HepG2 (cell line): ENCODE results near the gene ATE1. TPM values are rescaled to one million over a fixed set of nuclear protein-coding genes. Genes with fewer than 3 reads are reported as not detected.
A peak's percentile ranks its signal among the peaks of the same experiment; 100 is the strongest.

Experiments used
- HOXD1 ChIP-seq: sonication (generic); formaldehyde crosslinking; IDR thresholded peaks from 2 replicates; pipeline ENCODE4 v1.5.0; 2020; ENCODE audit warnings: missing genetic modification reagents
- MBNL3 ChIP-seq: fragments of 250-450 bp; sonication (Bioruptor Pico); conservative IDR thresholded peaks from 2 replicates; pipeline ENCODE4 v1.8.0; 2022; ENCODE audit warnings: mild to moderate bottlenecking, inconsistent platforms
- MIER3 ChIP-seq: IDR thresholded peaks from 2 replicates; pipeline ENCODE4 v1.6.1; 2016; ENCODE audit warnings: missing compliant biosample characterization, borderline replicate concordance
- NCOA2 ChIP-seq: sonication (generic); formaldehyde crosslinking; IDR thresholded peaks from 2 replicates; pipeline ENCODE4 v1.8.0; 2022; ENCODE audit warnings: inconsistent platforms
- PHF20 ChIP-seq: sonication (generic); formaldehyde crosslinking; IDR thresholded peaks from 2 replicates; pipeline ENCODE4 v1.5.0; 2020; ENCODE audit warnings: mild to moderate bottlenecking, missing genetic modification reagents
- POGZ ChIP-seq: sonication (generic); formaldehyde crosslinking; IDR thresholded peaks from 2 replicates; pipeline ENCODE4 v1.4.0; 2020; ENCODE audit warnings: mild to moderate bottlenecking, missing genetic modification reagents
- SATB2 ChIP-seq: sonication (generic); formaldehyde crosslinking; IDR thresholded peaks from 2 replicates; pipeline ENCODE4 v1.5.0; 2020; ENCODE audit warnings: missing genetic modification reagents
- STAT5B ChIP-seq: sonication (generic); formaldehyde crosslinking; IDR thresholded peaks from 2 replicates; pipeline ENCODE4 v1.4.0; 2020; ENCODE audit warnings: missing genetic modification reagents
- TEAD2 ChIP-seq: sonication (generic); formaldehyde crosslinking; IDR thresholded peaks from 2 replicates; pipeline ENCODE4 v1.9.0; 2021; ENCODE audit warnings: missing genetic modification reagents
- ZNF225 ChIP-seq: sonication (generic); formaldehyde crosslinking; IDR thresholded peaks from 2 replicates; pipeline ENCODE4 v1.4.0; 2020; ENCODE audit warnings: mild to moderate bottlenecking, missing genetic modification reagents
- ZNF354B ChIP-seq: sonication (generic); formaldehyde crosslinking; IDR thresholded peaks from 2 replicates; pipeline ENCODE4 v1.8.0; 2022; ENCODE audit warnings: mild to moderate bottlenecking, missing genetic modification reagents
- ZNF430 ChIP-seq: sonication (generic); formaldehyde crosslinking; IDR thresholded peaks from 2 replicates; pipeline ENCODE4 v1.9.0; 2021; ENCODE audit warnings: mild to moderate bottlenecking, missing genetic modification reagents
- ZNF530 ChIP-seq: sonication (generic); formaldehyde crosslinking; IDR thresholded peaks from 2 replicates; pipeline ENCODE4 v1.5.0; 2020; ENCODE audit warnings: low read depth, mild to moderate bottlenecking, missing genetic modification reagents
- ZNF547 ChIP-seq: sonication (generic); formaldehyde crosslinking; IDR thresholded peaks from 2 replicates; pipeline ENCODE4 v1.5.1; 2020; ENCODE audit warnings: mild to moderate bottlenecking, missing genetic modification reagents
- ZNF549 ChIP-seq: sonication (generic); formaldehyde crosslinking; IDR thresholded peaks from 2 replicates; pipeline ENCODE4 v1.5.0; 2020; ENCODE audit warnings: missing genetic modification reagents
- ZNF550 ChIP-seq: sonication (generic); formaldehyde crosslinking; IDR thresholded peaks from 2 replicates; pipeline ENCODE4 v1.4.0; 2020; ENCODE audit warnings: mild to moderate bottlenecking, missing genetic modification reagents, borderline replicate concordance
- polyA plus RNA-seq, 8 experiments: library from polyadenylated mRNA; depleted of rRNA in 3 of 8; stranded (reverse) in 7 of 8; unstranded in 1 of 8; fragments of >200 nt; fragmentation: Illumina TruSeq in 4 of 8; extraction: Trizol in 4 of 8; gene quantifications; 2 replicates each; pipeline versions ENCODE4 v1.2.1 to v1.2.3, GENCODE V29; 2011 to 2016; ENCODE audit warnings: low read depth in 4 of 8, missing spikeins in 1 of 8, mixed read lengths in 1 of 8; ENCODE audit not compliant: insufficient read depth in 1 of 8
- total RNA-seq, 5 experiments: library from RNA; depleted of rRNA; stranded (reverse); fragments of >200 nt; fragmentation: Illumina TruSeq; extraction: Trizol; gene quantifications; 2 replicates each; pipeline ENCODE4 v1.2.3, GENCODE V29; 2016; ENCODE audit warnings: low read depth in 1 of 5
- TF ChIP-seq, protein P1 (sequence below): sonication (generic); formaldehyde crosslinking; conservative IDR thresholded peaks from 2 replicates; pipeline ENCODE4 v1.4.0; 2020; ENCODE audit warnings: missing genetic modification reagents
- TF ChIP-seq, protein P2 (sequence below): fragments of 450-650 bp; IDR thresholded peaks from 2 replicates; pipeline ENCODE4 v1.6.1; 2017; ENCODE audit warnings: mild to moderate bottlenecking
- TF ChIP-seq, protein P3 (sequence below): sonication (generic); formaldehyde crosslinking; IDR thresholded peaks from 2 replicates; pipeline ENCODE4 v1.8.0; 2022; ENCODE audit warnings: mild to moderate bottlenecking, missing genetic modification reagents, moderate library complexity
- TF ChIP-seq, protein P4 (sequence below): sonication (generic); formaldehyde crosslinking; IDR thresholded peaks from 2 replicates; pipeline ENCODE4 v1.8.1; 2022; ENCODE audit warnings: mild to moderate bottlenecking, missing genetic modification reagents
- TF ChIP-seq, protein P5 (sequence below): sonication (generic); formaldehyde crosslinking; IDR thresholded peaks from 2 replicates; pipeline ENCODE4 v1.4.0; 2020; ENCODE audit warnings: missing genetic modification reagents, mild to moderate bottlenecking, borderline replicate concordance

The ATE1 gene
- total and polyA plus RNA-seq, 2 of the 13 experiments (the other 11 are each of a cell fraction or from before 2014, with no cell fraction given), result 17.5 to 42.2 TPM

DNA sequence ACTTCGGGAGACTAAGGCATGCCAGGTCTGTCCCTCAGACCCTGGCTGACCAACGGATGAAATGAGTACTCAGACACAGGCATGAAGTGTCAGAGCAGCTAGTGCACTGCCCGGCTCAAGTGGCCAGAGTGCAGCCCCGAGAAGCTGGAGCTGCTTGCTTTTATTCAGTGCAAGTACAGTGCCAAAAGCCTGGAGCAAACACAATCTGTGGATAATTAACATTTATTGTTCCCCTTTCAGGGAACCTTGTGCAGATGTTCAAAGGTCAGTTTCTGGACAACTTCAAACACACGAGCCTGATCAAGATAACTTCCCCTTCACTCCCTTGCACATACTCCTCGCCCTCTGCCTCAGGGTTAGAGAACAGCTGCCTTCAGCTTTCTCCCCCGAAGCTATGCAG is 7.9 kb upstream of the ATE1 start (continued):
- no peak for TF ChIP-seq ZNF354B (CRISPR knock-in tag)
- TF ChIP-seq, protein P1, sequence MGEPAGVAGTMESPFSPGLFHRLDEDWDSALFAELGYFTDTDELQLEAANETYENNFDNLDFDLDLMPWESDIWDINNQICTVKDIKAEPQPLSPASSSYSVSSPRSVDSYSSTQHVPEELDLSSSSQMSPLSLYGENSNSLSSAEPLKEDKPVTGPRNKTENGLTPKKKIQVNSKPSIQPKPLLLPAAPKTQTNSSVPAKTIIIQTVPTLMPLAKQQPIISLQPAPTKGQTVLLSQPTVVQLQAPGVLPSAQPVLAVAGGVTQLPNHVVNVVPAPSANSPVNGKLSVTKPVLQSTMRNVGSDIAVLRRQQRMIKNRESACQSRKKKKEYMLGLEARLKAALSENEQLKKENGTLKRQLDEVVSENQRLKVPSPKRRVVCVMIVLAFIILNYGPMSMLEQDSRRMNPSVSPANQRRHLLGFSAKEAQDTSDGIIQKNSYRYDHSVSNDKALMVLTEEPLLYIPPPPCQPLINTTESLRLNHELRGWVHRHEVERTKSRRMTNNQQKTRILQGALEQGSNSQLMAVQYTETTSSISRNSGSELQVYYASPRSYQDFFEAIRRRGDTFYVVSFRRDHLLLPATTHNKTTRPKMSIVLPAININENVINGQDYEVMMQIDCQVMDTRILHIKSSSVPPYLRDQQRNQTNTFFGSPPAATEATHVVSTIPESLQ (CRISPR knock-in tag), result no peak
- TF ChIP-seq, protein P2, sequence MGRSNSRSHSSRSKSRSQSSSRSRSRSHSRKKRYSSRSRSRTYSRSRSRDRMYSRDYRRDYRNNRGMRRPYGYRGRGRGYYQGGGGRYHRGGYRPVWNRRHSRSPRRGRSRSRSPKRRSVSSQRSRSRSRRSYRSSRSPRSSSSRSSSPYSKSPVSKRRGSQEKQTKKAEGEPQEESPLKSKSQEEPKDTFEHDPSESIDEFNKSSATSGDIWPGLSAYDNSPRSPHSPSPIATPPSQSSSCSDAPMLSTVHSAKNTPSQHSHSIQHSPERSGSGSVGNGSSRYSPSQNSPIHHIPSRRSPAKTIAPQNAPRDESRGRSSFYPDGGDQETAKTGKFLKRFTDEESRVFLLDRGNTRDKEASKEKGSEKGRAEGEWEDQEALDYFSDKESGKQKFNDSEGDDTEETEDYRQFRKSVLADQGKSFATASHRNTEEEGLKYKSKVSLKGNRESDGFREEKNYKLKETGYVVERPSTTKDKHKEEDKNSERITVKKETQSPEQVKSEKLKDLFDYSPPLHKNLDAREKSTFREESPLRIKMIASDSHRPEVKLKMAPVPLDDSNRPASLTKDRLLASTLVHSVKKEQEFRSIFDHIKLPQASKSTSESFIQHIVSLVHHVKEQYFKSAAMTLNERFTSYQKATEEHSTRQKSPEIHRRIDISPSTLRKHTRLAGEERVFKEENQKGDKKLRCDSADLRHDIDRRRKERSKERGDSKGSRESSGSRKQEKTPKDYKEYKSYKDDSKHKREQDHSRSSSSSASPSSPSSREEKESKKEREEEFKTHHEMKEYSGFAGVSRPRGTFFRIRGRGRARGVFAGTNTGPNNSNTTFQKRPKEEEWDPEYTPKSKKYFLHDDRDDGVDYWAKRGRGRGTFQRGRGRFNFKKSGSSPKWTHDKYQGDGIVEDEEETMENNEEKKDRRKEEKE, result no peak
- peak; percentile 26; the same call in 1 of the 2 replicates for TF ChIP-seq HOXD1 (CRISPR knock-in tag)
- TF ChIP-seq ZNF225 (CRISPR knock-in tag), result no peak
- TF ChIP-seq, protein P3, sequence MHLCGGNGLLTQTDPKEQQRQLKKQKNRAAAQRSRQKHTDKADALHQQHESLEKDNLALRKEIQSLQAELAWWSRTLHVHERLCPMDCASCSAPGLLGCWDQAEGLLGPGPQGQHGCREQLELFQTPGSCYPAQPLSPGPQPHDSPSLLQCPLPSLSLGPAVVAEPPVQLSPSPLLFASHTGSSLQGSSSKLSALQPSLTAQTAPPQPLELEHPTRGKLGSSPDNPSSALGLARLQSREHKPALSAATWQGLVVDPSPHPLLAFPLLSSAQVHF, result no peak
- TF ChIP-seq ZNF530 (CRISPR knock-in tag), result no peak
- TF ChIP-seq NCOA2, result peak; percentile 68; the same call in 1 of the 2 replicates
- TF ChIP-seq MBNL3, result no peak
- TF ChIP-seq, protein P4, sequence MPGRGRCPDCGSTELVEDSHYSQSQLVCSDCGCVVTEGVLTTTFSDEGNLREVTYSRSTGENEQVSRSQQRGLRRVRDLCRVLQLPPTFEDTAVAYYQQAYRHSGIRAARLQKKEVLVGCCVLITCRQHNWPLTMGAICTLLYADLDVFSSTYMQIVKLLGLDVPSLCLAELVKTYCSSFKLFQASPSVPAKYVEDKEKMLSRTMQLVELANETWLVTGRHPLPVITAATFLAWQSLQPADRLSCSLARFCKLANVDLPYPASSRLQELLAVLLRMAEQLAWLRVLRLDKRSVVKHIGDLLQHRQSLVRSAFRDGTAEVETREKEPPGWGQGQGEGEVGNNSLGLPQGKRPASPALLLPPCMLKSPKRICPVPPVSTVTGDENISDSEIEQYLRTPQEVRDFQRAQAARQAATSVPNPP (CRISPR knock-in tag), result no peak
- TF ChIP-seq ZNF549 (CRISPR knock-in tag), result no peak
- no peak for TF ChIP-seq ZNF550 (CRISPR knock-in tag)
- no peak for TF ChIP-seq ZNF547
- TF ChIP-seq, protein P5, sequence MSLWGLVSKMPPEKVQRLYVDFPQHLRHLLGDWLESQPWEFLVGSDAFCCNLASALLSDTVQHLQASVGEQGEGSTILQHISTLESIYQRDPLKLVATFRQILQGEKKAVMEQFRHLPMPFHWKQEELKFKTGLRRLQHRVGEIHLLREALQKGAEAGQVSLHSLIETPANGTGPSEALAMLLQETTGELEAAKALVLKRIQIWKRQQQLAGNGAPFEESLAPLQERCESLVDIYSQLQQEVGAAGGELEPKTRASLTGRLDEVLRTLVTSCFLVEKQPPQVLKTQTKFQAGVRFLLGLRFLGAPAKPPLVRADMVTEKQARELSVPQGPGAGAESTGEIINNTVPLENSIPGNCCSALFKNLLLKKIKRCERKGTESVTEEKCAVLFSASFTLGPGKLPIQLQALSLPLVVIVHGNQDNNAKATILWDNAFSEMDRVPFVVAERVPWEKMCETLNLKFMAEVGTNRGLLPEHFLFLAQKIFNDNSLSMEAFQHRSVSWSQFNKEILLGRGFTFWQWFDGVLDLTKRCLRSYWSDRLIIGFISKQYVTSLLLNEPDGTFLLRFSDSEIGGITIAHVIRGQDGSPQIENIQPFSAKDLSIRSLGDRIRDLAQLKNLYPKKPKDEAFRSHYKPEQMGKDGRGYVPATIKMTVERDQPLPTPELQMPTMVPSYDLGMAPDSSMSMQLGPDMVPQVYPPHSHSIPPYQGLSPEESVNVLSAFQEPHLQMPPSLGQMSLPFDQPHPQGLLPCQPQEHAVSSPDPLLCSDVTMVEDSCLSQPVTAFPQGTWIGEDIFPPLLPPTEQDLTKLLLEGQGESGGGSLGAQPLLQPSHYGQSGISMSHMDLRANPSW, result no peak
- TF ChIP-seq POGZ (CRISPR knock-in tag), result no peak; the same call in 1 of the 2 replicates
- TF ChIP-seq SATB2, result no peak
- TF ChIP-seq STAT5B (CRISPR knock-in tag), result no peak
- TF ChIP-seq TEAD2 (CRISPR knock-in tag), result no peak
- no peak for TF ChIP-seq ZNF430 (CRISPR knock-in tag)
- TF ChIP-seq MIER3, result no peak
- no peak for TF ChIP-seq PHF20
